H9 (cell line): ENCODE results near the gene DLAT. TPM values are rescaled to one million over a fixed set of nuclear protein-coding genes. Genes with fewer than 3 reads are reported as not detected.

Experiments used
- DNase-seq: peaks from one replicate; pipeline ENCODE4 v3.0.0-alpha.2; 2017
- H2AFZ ChIP-seq: one replicate; pipeline ENCODE4 v1.6.1; 2013; ENCODE audit warnings: mild to moderate bottlenecking, low read length, control low read depth, moderate library complexity
- H2AK5ac ChIP-seq: 2 replicates; pipeline ENCODE4 v1.6.1; 2013; ENCODE audit warnings: low read length, control low read depth, mixed read lengths; ENCODE audit not compliant: insufficient read length
- H2BK120ac ChIP-seq: one replicate; pipeline ENCODE4 v1.6.1; 2013; ENCODE audit warnings: low read depth, mild to moderate bottlenecking, low read length, control low read depth, inconsistent platforms; ENCODE audit not compliant: poor library complexity, severe bottlenecking
- H2BK12ac ChIP-seq: 2 replicates; pipeline ENCODE4 v1.6.1; 2013; ENCODE audit warnings: low read length, control low read depth, mixed read lengths, low read depth; ENCODE audit not compliant: insufficient read length
- H2BK15ac ChIP-seq: 2 replicates; pipeline ENCODE4 v1.6.1; 2013; ENCODE audit warnings: low read depth, low read length, control low read depth
- H2BK20ac ChIP-seq: one replicate; pipeline ENCODE4 v1.6.1; 2013; ENCODE audit warnings: low read depth, mild to moderate bottlenecking, low read length, control low read depth, inconsistent platforms; ENCODE audit not compliant: poor library complexity, severe bottlenecking
- H2BK5ac ChIP-seq: 2 replicates; pipeline ENCODE4 v1.6.1; 2013; ENCODE audit warnings: low read length, control low read depth, mixed read lengths; ENCODE audit not compliant: insufficient read length
- H3K14ac ChIP-seq: 2 replicates; pipeline ENCODE4 v1.6.1; 2013; ENCODE audit warnings: low read length, control low read depth; ENCODE audit not compliant: insufficient read depth
- H3K18ac ChIP-seq: 2 replicates; pipeline ENCODE4 v1.6.1; 2013; ENCODE audit warnings: low read depth, mild to moderate bottlenecking, mixed read lengths, low read length, control low read depth; ENCODE audit not compliant: insufficient read length
- H3K23ac ChIP-seq: 2 replicates; pipeline ENCODE4 v1.6.1; 2013; ENCODE audit warnings: low read length, control low read depth, mixed read lengths, low read depth; ENCODE audit not compliant: insufficient read length
- H3K23me2 ChIP-seq: 2 replicates; pipeline ENCODE4 v1.6.1; 2013; ENCODE audit warnings: low read depth, mild to moderate bottlenecking, mixed read lengths, low read length, control low read depth; ENCODE audit not compliant: insufficient read length, poor library complexity, severe bottlenecking
- H3K27ac ChIP-seq: 2 replicates; pipeline ENCODE4 v1.5.1; 2013; ENCODE audit warnings: low read length, control low read depth, mixed read lengths, low read depth; ENCODE audit not compliant: insufficient read length
- H3K27me3 ChIP-seq: 2 replicates; pipeline ENCODE4 v1.6.1; 2013; ENCODE audit warnings: low read length, control low read depth, inconsistent platforms; ENCODE audit not compliant: insufficient read depth
- H3K4ac ChIP-seq: 2 replicates; pipeline ENCODE4 v1.6.1; 2013; ENCODE audit warnings: low read depth, mild to moderate bottlenecking, control low read depth, inconsistent platforms, low read length, moderate library complexity
- H3K4me1 ChIP-seq: 2 replicates; pipeline ENCODE4 v1.6.1; 2013; ENCODE audit warnings: low read length, control low read depth, inconsistent platforms; ENCODE audit not compliant: insufficient read depth
- H3K4me2 ChIP-seq: 2 replicates; pipeline ENCODE4 v1.6.1; 2013; ENCODE audit warnings: low read length, control low read depth, mixed read lengths; ENCODE audit not compliant: insufficient read length, insufficient read depth
- H3K56ac ChIP-seq: 2 replicates; pipeline ENCODE4 v1.6.1; 2013; ENCODE audit warnings: low read depth, mild to moderate bottlenecking, mixed read lengths, low read length, control low read depth; ENCODE audit not compliant: insufficient read length
- H3K79me1 ChIP-seq: 2 replicates; pipeline ENCODE4 v1.6.1; 2013; ENCODE audit warnings: low read depth, mild to moderate bottlenecking, moderate library complexity, low read length, control low read depth, inconsistent platforms; ENCODE audit not compliant: insufficient read depth, poor library complexity, severe bottlenecking
- H3K79me2 ChIP-seq: 2 replicates; pipeline ENCODE4 v1.6.1; 2013; ENCODE audit warnings: low read length, control low read depth, inconsistent platforms; ENCODE audit not compliant: insufficient read depth
- H3K9ac ChIP-seq: 2 replicates; pipeline ENCODE4 v1.6.1; 2013; ENCODE audit warnings: low read length, control low read depth, mixed read lengths; ENCODE audit not compliant: insufficient read length; ENCODE audit errors: extremely low read depth
- H3K9me3 ChIP-seq: one replicate; pipeline ENCODE4 v1.6.1; 2013; ENCODE audit warnings: low read depth, low read length, inconsistent platforms; ENCODE audit not compliant: control insufficient read depth
- H3T11ph ChIP-seq: one replicate; pipeline ENCODE4 v1.6.1; 2013; ENCODE audit warnings: mild to moderate bottlenecking, low read length, control low read depth, inconsistent platforms
- H4K20me1 ChIP-seq: one replicate; pipeline ENCODE4 v1.6.1; 2013; ENCODE audit not compliant: control insufficient read depth, insufficient read length, insufficient read depth
- H4K5ac ChIP-seq: 2 replicates; pipeline ENCODE4 v1.6.1; 2013; ENCODE audit warnings: low read depth, mild to moderate bottlenecking, mixed read lengths, low read length, control low read depth; ENCODE audit not compliant: insufficient read length
- H4K8ac ChIP-seq: replicated peaks from 2 replicates; pipeline ENCODE4 v1.6.1; 2013; ENCODE audit warnings: low read length, control low read depth, mixed read lengths, low read depth; ENCODE audit not compliant: insufficient read length
- H4K91ac ChIP-seq: 2 replicates; pipeline ENCODE4 v1.6.1; 2013; ENCODE audit warnings: low read depth, mild to moderate bottlenecking, moderate library complexity, mixed read lengths, low read length, control low read depth; ENCODE audit not compliant: insufficient read length
- H3K27ac Mint-ChIP-seq, 3 experiments: 2 replicates in 2 of 3; 3 replicates in 1 of 3; pipeline ENCODE4 v1.8.0; 2020 to 2021; ENCODE audit warnings: mixed read lengths in 3 of 3, mild to moderate bottlenecking in 1 of 3, moderate library complexity in 1 of 3
- H3K27me3 Mint-ChIP-seq: 2 replicates; pipeline ENCODE4 v1.8.0; 2021; ENCODE audit warnings: low read depth, mild to moderate bottlenecking, moderate library complexity, mixed read lengths
- H3K36me3 Mint-ChIP-seq, 3 experiments: 2 replicates in 2 of 3; 3 replicates in 1 of 3; pipeline ENCODE4 v1.8.0; 2020 to 2021; ENCODE audit warnings: low read depth in 3 of 3, mixed read lengths in 3 of 3; ENCODE audit not compliant: insufficient read depth in 1 of 3
- H3K4me1 Mint-ChIP-seq, 2 experiments: 2 replicates each; pipeline ENCODE4 v1.8.0; 2020; ENCODE audit warnings: mixed read lengths in 2 of 2
- H3K4me3 Mint-ChIP-seq, 2 experiments: 2 replicates in 1 of 2; 3 replicates in 1 of 2; pipeline ENCODE4 v1.8.0; 2020 to 2021; ENCODE audit warnings: mild to moderate bottlenecking in 2 of 2, mixed read lengths in 2 of 2, moderate library complexity in 1 of 2
- H3K9me3 Mint-ChIP-seq, 2 experiments: 2 replicates in 1 of 2; 3 replicates in 1 of 2; pipeline ENCODE4 v1.8.0; 2020; ENCODE audit warnings: mild to moderate bottlenecking in 2 of 2, mixed read lengths in 2 of 2, moderate library complexity in 1 of 2
- WGBS: extraction: QIAGEN DNeasy Blood & Tissue Kit; methylation state at CpG from one replicate; pipeline ENCODE4 v1.1.7; 2013; ENCODE audit warnings: missing lambda C conversion rate, low lambda C conversion rate, mixed read lengths; ENCODE audit not compliant: insufficient read length; ENCODE audit errors: extremely low coverage; 5-methylcytosine and 5-hydroxymethylcytosine counted together
- total RNA-seq: library from RNA; stranded (reverse); gene quantifications from 2 replicates; pipeline ENCODE4 v1.2.1, GENCODE V29; 2021
- TF ChIP-seq, protein P1 (sequence below): fragments of 200-600 bp; sonication (generic); conservative IDR thresholded peaks from 3 replicates; pipeline ENCODE4 v1.8.0; 2021; ENCODE audit warnings: antibody characterized with exemption, mild to moderate bottlenecking

The DLAT gene
- total RNA-seq, 1 experiment from 2014 or later, result 58.4 TPM

GRCh38 chr11:112013497-112014164 lies 11.6 kb upstream of the DLAT start:
- H3K4me2 ChIP-seq, result no peak overlapping the region
- no peak overlapping the region for H3K4ac ChIP-seq
- H3K9me3 Mint-ChIP-seq, result peaks cover 13 to 19% of the 10 kb centered on the region in 2 experiments
- H4K5ac ChIP-seq, result no peak overlapping the region
- no peaks in the 10 kb centered on the region for H3K4me1 Mint-ChIP-seq
- WGBS, result no CpG with 5 or more reads among the region's 4 CpGs
- no peaks in the 10 kb centered on the region for H3K9me3 ChIP-seq
- no peak overlapping the region for H2BK15ac ChIP-seq
- H3K4me1 ChIP-seq, result no peaks in the 10 kb centered on the region
- no peak overlapping the region for H2AK5ac ChIP-seq
- H3K9ac ChIP-seq, result no peak overlapping the region
- DNase-seq, result no peak
- no peak overlapping the region for H3K14ac ChIP-seq
- no peaks in the 10 kb centered on the region for H3K23me2 ChIP-seq
- no peak overlapping the region for H3K4me3 Mint-ChIP-seq
- no peak overlapping the region for H2BK12ac ChIP-seq
- H2BK120ac ChIP-seq, result no peak overlapping the region
- no peaks in the 10 kb centered on the region for H3K79me2 ChIP-seq
- H3K79me1 ChIP-seq, result no peaks in the 10 kb centered on the region
- no peak overlapping the region for H3K56ac ChIP-seq
- no peaks in the 10 kb centered on the region for H4K20me1 ChIP-seq
- no peak overlapping the region for H2BK20ac ChIP-seq
- TF ChIP-seq, protein P1, sequence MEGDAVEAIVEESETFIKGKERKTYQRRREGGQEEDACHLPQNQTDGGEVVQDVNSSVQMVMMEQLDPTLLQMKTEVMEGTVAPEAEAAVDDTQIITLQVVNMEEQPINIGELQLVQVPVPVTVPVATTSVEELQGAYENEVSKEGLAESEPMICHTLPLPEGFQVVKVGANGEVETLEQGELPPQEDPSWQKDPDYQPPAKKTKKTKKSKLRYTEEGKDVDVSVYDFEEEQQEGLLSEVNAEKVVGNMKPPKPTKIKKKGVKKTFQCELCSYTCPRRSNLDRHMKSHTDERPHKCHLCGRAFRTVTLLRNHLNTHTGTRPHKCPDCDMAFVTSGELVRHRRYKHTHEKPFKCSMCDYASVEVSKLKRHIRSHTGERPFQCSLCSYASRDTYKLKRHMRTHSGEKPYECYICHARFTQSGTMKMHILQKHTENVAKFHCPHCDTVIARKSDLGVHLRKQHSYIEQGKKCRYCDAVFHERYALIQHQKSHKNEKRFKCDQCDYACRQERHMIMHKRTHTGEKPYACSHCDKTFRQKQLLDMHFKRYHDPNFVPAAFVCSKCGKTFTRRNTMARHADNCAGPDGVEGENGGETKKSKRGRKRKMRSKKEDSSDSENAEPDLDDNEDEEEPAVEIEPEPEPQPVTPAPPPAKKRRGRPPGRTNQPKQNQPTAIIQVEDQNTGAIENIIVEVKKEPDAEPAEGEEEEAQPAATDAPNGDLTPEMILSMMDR, result no peak
- H2BK5ac ChIP-seq, result no peak overlapping the region
- peaks cover 16% of the 10 kb centered on the region for H3K27me3 Mint-ChIP-seq
- H3K27ac ChIP-seq, result no peak overlapping the region
- H3K36me3 Mint-ChIP-seq, result peaks cover 0 to 5% (median 4%) of the 10 kb centered on the region in 3 experiments; a peak in 4 of 7 replicates
- H4K91ac ChIP-seq, result no peak overlapping the region
- H2AFZ ChIP-seq, result no peak overlapping the region
- H3T11ph ChIP-seq, result no peak overlapping the region
- no peaks in the 10 kb centered on the region for H3K27me3 ChIP-seq
- H4K8ac ChIP-seq, result no peak overlapping the region
- H3K18ac ChIP-seq, result no peak overlapping the region
- peak overlapping the region in 1 of 3 experiments; percentile 48; a peak in 1 of 7 replicates for H3K27ac Mint-ChIP-seq
- no peak overlapping the region for H3K23ac ChIP-seq
